HEK293 (cell line): ENCODE results near the gene B4GALT5.
A peak's percentile ranks its signal among the peaks of the same experiment; 100 is the strongest.
"Not testable (repeated sequence)": the region's sequence is repeated elsewhere in the genome, so short reads cannot be mapped to it uniquely, and the experiment has no call there.

Experiments
- CTCF ChIA-PET: fragments of 350-600 bp; formaldehyde crosslinking; extraction: SDS; loops from one replicate; lab custom pipeline; 2021; ENCODE audit warnings: antibody characterized with exemption; lab: Yijun Ruan, JAX
- POLR2A ChIA-PET: fragments of 300-600 bp; formaldehyde crosslinking; extraction: SDS; loops from one replicate; lab custom pipeline; 2020; ENCODE audit warnings: antibody characterized with exemption, inconsistent platforms; lab: Yijun Ruan, JAX
- H3K27ac ChIP-seq: fragments of 200-500 bp; sonication (Bioruptor generic); 2 replicates; pipeline ENCODE4 v1.5.1; 2014; ENCODE audit warnings: low read depth, low read length, control low read depth, inconsistent platforms; ENCODE audit errors: extremely low read depth
- H3K36me3 ChIP-seq, 2 experiments: fragments of 200-500 bp in 1 of 2; sonication (Bioruptor generic) in 1 of 2; 1 replicate in 1 of 2; 2 replicates in 1 of 2; pipeline ENCODE4 v1.5.1; 2014 to 2017; ENCODE audit warnings: inconsistent platforms in 2 of 2, low read length in 2 of 2; ENCODE audit not compliant: control insufficient read depth in 2 of 2, insufficient read depth in 1 of 2
- H3K4me1 ChIP-seq: fragments of 200-500 bp; sonication (Bioruptor generic); 2 replicates; pipeline ENCODE4 v1.5.1; 2014; ENCODE audit warnings: mild to moderate bottlenecking, low read length, inconsistent platforms; ENCODE audit not compliant: control insufficient read depth, insufficient read depth
- H3K4me3 ChIP-seq: 2 replicates; pipeline ENCODE4 v1.5.1; 2011; ENCODE audit warnings: low read depth, mild to moderate bottlenecking, control low read depth, low read length, moderate library complexity
- H3K9me3 ChIP-seq: fragments of 200-500 bp; sonication (Bioruptor generic); 2 replicates; pipeline ENCODE4 v1.5.1; 2014; ENCODE audit warnings: low read depth, low read length, inconsistent platforms; ENCODE audit not compliant: control insufficient read depth, insufficient read depth
- EGR2 ChIP-seq: fragments of 450-650 bp; formaldehyde crosslinking; IDR thresholded peaks from 2 replicates; pipeline ENCODE4 v1.5.1; 2016; ENCODE audit warnings: low read depth, missing biosample characterization, missing genetic modification characterization
- FEZF1 ChIP-seq: fragments of 450-650 bp; formaldehyde crosslinking; IDR thresholded peaks from 2 replicates; pipeline ENCODE4 v1.5.1; 2016; ENCODE audit warnings: missing biosample characterization, missing genetic modification characterization
- GLIS1 ChIP-seq: fragments of 450-650 bp; formaldehyde crosslinking; IDR thresholded peaks from 2 replicates; pipeline ENCODE4 v1.5.1; 2016; ENCODE audit warnings: missing biosample characterization, missing genetic modification characterization
- GLIS2 ChIP-seq: fragments of 450-650 bp; formaldehyde crosslinking; IDR thresholded peaks from 2 replicates; pipeline ENCODE4 v1.5.1; 2016; ENCODE audit warnings: missing biosample characterization, missing genetic modification characterization
- KLF10 ChIP-seq: fragments of 450-650 bp; IDR thresholded peaks from 2 replicates; pipeline ENCODE4 v1.5.1; 2018; ENCODE audit warnings: missing biosample characterization, mild to moderate bottlenecking, missing genetic modification characterization
- PRDM1 ChIP-seq: fragments of 450-650 bp; formaldehyde crosslinking; IDR thresholded peaks from 2 replicates; pipeline ENCODE4; 2016; ENCODE audit warnings: missing biosample characterization, missing genetic modification characterization
- PRDM10 ChIP-seq: fragments of 450-650 bp; formaldehyde crosslinking; IDR thresholded peaks from 2 replicates; pipeline ENCODE4 v1.5.1; 2016; ENCODE audit warnings: missing biosample characterization, missing genetic modification characterization
- PRDM6 ChIP-seq: fragments of 450-650 bp; formaldehyde crosslinking; IDR thresholded peaks from 2 replicates; pipeline ENCODE4 v1.5.1; 2017; ENCODE audit warnings: missing biosample characterization, missing genetic modification characterization
- SP7 ChIP-seq: fragments of 450-650 bp; formaldehyde crosslinking; IDR thresholded peaks from 2 replicates; pipeline ENCODE4 v1.5.1; 2016; ENCODE audit warnings: missing biosample characterization, missing genetic modification characterization
- ZBTB26 ChIP-seq: fragments of 450-650 bp; formaldehyde crosslinking; optimal IDR thresholded peaks from 2 replicates; pipeline ENCODE3; 2016; ENCODE audit warnings: missing biosample characterization, mild to moderate bottlenecking, missing genetic modification characterization
- ZFP41 ChIP-seq: fragments of 450-650 bp; formaldehyde crosslinking; IDR thresholded peaks from 2 replicates; pipeline ENCODE4 v1.5.1; 2016; ENCODE audit warnings: missing biosample characterization, missing genetic modification characterization, borderline replicate concordance
- ZNF121 ChIP-seq: fragments of 450-650 bp; formaldehyde crosslinking; IDR thresholded peaks from 2 replicates; pipeline ENCODE4 v1.5.1; 2016; ENCODE audit warnings: missing biosample characterization, missing genetic modification characterization
- ZNF174 ChIP-seq: fragments of 450-650 bp; formaldehyde crosslinking; IDR thresholded peaks from 2 replicates; pipeline ENCODE4 v1.5.0; 2017; ENCODE audit warnings: missing biosample characterization, mild to moderate bottlenecking, missing genetic modification characterization
- ZNF19 ChIP-seq: fragments of 450-650 bp; formaldehyde crosslinking; IDR thresholded peaks from 2 replicates; pipeline ENCODE4; 2016; ENCODE audit warnings: missing biosample characterization, missing genetic modification characterization, low read depth
- ZNF214 ChIP-seq: fragments of 450-650 bp; formaldehyde crosslinking; IDR thresholded peaks from 2 replicates; pipeline ENCODE4 v1.5.1; 2017; ENCODE audit warnings: missing biosample characterization, mild to moderate bottlenecking, missing genetic modification characterization, borderline replicate concordance
- ZNF223 ChIP-seq: fragments of 450-650 bp; formaldehyde crosslinking; IDR thresholded peaks from 2 replicates; pipeline ENCODE4 v1.5.1; 2016; ENCODE audit warnings: missing biosample characterization, missing genetic modification characterization
- ZNF292 ChIP-seq: fragments of 450-650 bp; formaldehyde crosslinking; IDR thresholded peaks from 2 replicates; pipeline ENCODE4 v1.5.1; 2016; ENCODE audit warnings: low read depth, missing biosample characterization, missing genetic modification characterization, borderline replicate concordance
- ZNF324 ChIP-seq: fragments of 450-650 bp; formaldehyde crosslinking; IDR thresholded peaks from 2 replicates; pipeline ENCODE4 v1.5.1; 2016; ENCODE audit warnings: missing biosample characterization, missing genetic modification characterization
- ZNF366 ChIP-seq: fragments of 450-650 bp; formaldehyde crosslinking; conservative IDR thresholded peaks from 2 replicates; pipeline ENCODE4 v1.5.1; 2016; ENCODE audit warnings: missing biosample characterization, missing genetic modification characterization
- ZNF600 ChIP-seq: fragments of 450-650 bp; formaldehyde crosslinking; IDR thresholded peaks from 2 replicates; pipeline ENCODE4 v1.5.1; 2016; ENCODE audit warnings: missing biosample characterization, missing genetic modification characterization
- ZNF629 ChIP-seq: fragments of 450-650 bp; formaldehyde crosslinking; IDR thresholded peaks from 2 replicates; pipeline ENCODE4 v1.5.1; 2017; ENCODE audit warnings: missing biosample characterization, missing genetic modification characterization
- TF ChIP-seq, protein P1 (sequence below): fragments of 450-650 bp; formaldehyde crosslinking; IDR thresholded peaks from 2 replicates; pipeline ENCODE4 v1.5.1; 2016; ENCODE audit warnings: missing biosample characterization, missing genetic modification characterization

B4GALT5 gene

GRCh38 chr20:49669601-49670189 is 44.0 kb downstream of the B4GALT5 start:
- H3K27ac ChIP-seq = no peak overlapping the region
- ChIA-PET CTCF (interaction anchor here (0.6 to 0.7 kb wide), 2 partner anchors 38 to 310 kb away, joined by 3 to 5 read pairs; no protein-coding TSS in a partner anchor), POLR2A (no interaction called here)
- H3K4me1 ChIP-seq = peaks cover 12% of the 10 kb centered on the region
- TF ChIP-seq ZNF629 (tag by site-specific recombination) (no peak), ZNF366 (tag by site-specific recombination) (no peak), PRDM6 (tag by site-specific recombination) (0 out of 2 replicates have a peak, but pooled peaks have one; percentile 49), KLF10 (tag by site-specific recombination) (no peak), FEZF1 (tag by site-specific recombination) (peak; percentile 51), ZNF214 (tag by site-specific recombination) (peak; percentile 91), PRDM10 (tag by site-specific recombination) (peak; percentile 18; the same call in 1 of the 2 replicates), ZNF121 (tag by site-specific recombination) (no peak), ZNF223 (tag by site-specific recombination) (no peak), PRDM1 (peak; percentile 40; the same call in 1 of the 2 replicates)
- no peaks in the 10 kb centered on the region for H3K36me3 ChIP-seq
- no peak overlapping the region for H3K4me3 ChIP-seq
- H3K9me3 ChIP-seq = no peaks in the 10 kb centered on the region

DNA sequence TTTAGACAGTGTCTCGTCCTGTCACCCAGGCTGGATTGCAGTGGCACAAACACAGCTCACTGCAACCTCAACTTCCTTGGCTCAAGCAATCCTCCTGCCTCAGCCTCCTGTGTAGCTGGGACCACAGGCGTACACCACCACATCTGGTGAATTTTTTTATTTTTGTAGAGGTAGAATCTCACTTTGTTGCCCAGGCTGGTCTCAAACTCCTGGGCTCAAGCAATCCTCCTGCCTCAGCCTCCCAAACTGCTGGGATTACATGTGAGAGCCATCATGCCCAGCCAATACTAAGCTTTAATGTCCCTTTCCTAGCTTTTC is 44.8 kb downstream of the B4GALT5 start:
- peaks cover 12% of the 10 kb centered on the region for H3K4me1 ChIP-seq
- TF ChIP-seq, protein P1, sequence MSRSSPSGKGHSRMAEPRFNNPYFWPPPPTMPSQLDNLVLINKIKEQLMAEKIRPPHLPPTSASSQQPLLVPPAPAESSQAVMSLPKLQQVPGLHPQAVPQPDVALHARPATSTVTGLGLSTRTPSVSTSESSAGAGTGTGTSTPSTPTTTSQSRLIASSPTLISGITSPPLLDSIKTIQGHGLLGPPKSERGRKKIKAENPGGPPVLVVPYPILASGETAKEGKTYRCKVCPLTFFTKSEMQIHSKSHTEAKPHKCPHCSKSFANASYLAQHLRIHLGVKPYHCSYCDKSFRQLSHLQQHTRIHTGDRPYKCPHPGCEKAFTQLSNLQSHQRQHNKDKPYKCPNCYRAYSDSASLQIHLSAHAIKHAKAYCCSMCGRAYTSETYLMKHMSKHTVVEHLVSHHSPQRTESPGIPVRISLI (tag by site-specific recombination) = peak; percentile 74; the same call in 1 of the 2 replicates
- peak; percentile 8 for TF ChIP-seq ZBTB26 (tag by site-specific recombination)
- H3K27ac ChIP-seq, H3K4me3 ChIP-seq, CTCF ChIA-PET, H3K9me3 ChIP-seq, H3K36me3 ChIP-seq, POLR2A ChIA-PET: not testable (repeated sequence)

GRCh38 chr20:49668181-49668877 is 45.3 kb downstream of the B4GALT5 start:
- POLR2A ChIA-PET = no interaction called here
- TF ChIP-seq EGR2 (tag by site-specific recombination) = peak; percentile 99
- TF ChIP-seq GLIS2 (tag by site-specific recombination) = peak; percentile 70
- no peak for TF ChIP-seq ZNF292 (tag by site-specific recombination)
- TF ChIP-seq ZNF324 (tag by site-specific recombination) = no peak
- peak; percentile 91 for TF ChIP-seq ZNF600 (tag by site-specific recombination)
- TF ChIP-seq ZNF174 (tag by site-specific recombination) = no peak
- TF ChIP-seq ZFP41 (tag by site-specific recombination) = no peak
- no peak for TF ChIP-seq ZNF19
- peak; percentile 64; the same call in 1 of the 2 replicates for TF ChIP-seq SP7
- peak; percentile 45; the same call in 1 of the 2 replicates for TF ChIP-seq GLIS1

More at GRCh38 chr20:49668181-49668877, 45.3 kb downstream of the B4GALT5 start:
- Histone ChIP-seq H3K4me3 (no peak overlapping the region), H3K9me3 (no peaks in the 10 kb centered on the region), H3K36me3 (no peaks in the 10 kb centered on the region), H3K27ac (no peak overlapping the region), H3K4me1 (peaks cover 12% of the 10 kb centered on the region)
- CTCF ChIA-PET = no interaction called here
